KG1 (cell line): ENCODE results near the gene HOXB5.

Experiments used
- DNase-seq: peaks from one replicate; lab custom pipeline; 2025; lab: John Stamatoyannopoulos, UW

Gene HOXB5

GRCh38 chr17:48629411-48629759, 35.8 kb upstream of the HOXB5 start:
- DNase-seq = no peak

- no peak for DNase-seq
These were observed 35.3 kb upstream of the HOXB5 start for GRCh38 chr17:48628649-48629410.

GRCh38 chr17:48627623-48628521, 34.3 kb upstream of the HOXB5 start:
- DNase-seq = no peak

- no peak for DNase-seq
These were observed 33.6 kb upstream of the HOXB5 start for GRCh38 chr17:48627118-48627597.

GRCh38 chr17:48626245-48627117, 32.9 kb upstream of the HOXB5 start, which contains the start of gene HOXB9:
Gene HOXB9 (minus strand): TSS chr17:48626358. CDS start chr17:48626269, 89 bp downstream.
- DNase-seq = no peak

- no peak for DNase-seq
These were observed 32.1 kb upstream of the HOXB5 start for GRCh38 chr17:48625495-48626244.

- DNase-seq = no peak
These were observed 31.2 kb upstream of the HOXB5 start for GRCh38 chr17:48624544-48625494.

- DNase-seq = no peak
These were observed 30.5 kb upstream of the HOXB5 start for GRCh38 chr17:48624118-48624517.

- DNase-seq = no peak
These were observed 30.0 kb upstream of the HOXB5 start for GRCh38 chr17:48623583-48623982.

GRCh38 chr17:48622857-48623256, 29.3 kb upstream of the HOXB5 start:
- DNase-seq = no peak

GRCh38 chr17:48621410-48622392, 28.1 kb upstream of the HOXB5 start:
- no peak for DNase-seq

- DNase-seq = no peak
These were observed 27.0 kb upstream of the HOXB5 start for GRCh38 chr17:48620461-48621139.

GRCh38 chr17:48619826-48620449, 26.4 kb upstream of the HOXB5 start:
- no peak for DNase-seq

- DNase-seq = peak; percentile 18
These were observed 24.8 kb upstream of the HOXB5 start for GRCh38 chr17:48618256-48618896.

- no peak for DNase-seq
These were observed 24.1 kb upstream of the HOXB5 start for GRCh38 chr17:48617471-48618255.

- no peak for DNase-seq
These were observed 23.3 kb upstream of the HOXB5 start for GRCh38 chr17:48616717-48617470.
